ENCODE data around the gene ANK2. TPM values are rescaled to one million over a fixed set of nuclear protein-coding genes. Genes with fewer than 3 reads are reported as not detected.

ANK2 gene
- total RNA-seq, 2 experiments from 2014 or later = 2.7 to 3.0 TPM

DNA sequence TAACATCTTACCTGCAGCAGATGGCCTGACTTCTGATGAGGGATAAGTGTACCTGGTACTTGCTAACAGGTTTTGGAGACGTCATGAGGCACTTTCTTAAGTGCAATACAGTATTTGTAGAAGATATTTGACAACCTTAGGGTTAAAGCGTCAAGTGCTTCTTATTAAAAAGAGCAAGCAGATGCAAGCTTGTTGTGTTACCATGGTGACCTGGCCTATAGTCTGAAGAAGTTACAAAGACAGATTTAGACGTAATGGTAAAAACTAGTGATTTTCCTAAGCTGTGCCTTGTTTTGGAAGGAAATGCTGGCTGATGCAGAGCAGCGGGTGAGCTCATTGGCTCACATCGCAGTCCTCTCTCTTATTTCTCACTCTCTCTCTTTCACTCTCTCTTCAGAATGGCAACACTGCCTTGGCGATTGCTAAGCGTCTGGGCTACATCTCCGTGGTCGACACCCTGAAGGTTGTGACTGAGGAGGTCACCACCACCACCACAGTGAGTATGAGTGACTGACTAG, 243.6 kb downstream of the ANK2 start:
- no peak overlapping the region for H3K4me3 Mint-ChIP-seq
- no peak overlapping the region for H3K27ac Mint-ChIP-seq
- H3K4me1 Mint-ChIP-seq (ENCODE audit: low read depth) = no peaks in the 10 kb centered on the region
- CTCF ChIA-PET = no interaction called here
- peaks cover 12% of the 10 kb centered on the region for H3K27me3 Mint-ChIP-seq (ENCODE audit: low read depth)
- no peaks in the 10 kb centered on the region for H3K9me3 Mint-ChIP-seq
- H3K36me3 Mint-ChIP-seq (ENCODE audit: low read depth) = no peaks in the 10 kb centered on the region
- intact Hi-C loops (cut with micrococcal nuclease) = no loop called here
- DNase-seq = no peak

DNA sequence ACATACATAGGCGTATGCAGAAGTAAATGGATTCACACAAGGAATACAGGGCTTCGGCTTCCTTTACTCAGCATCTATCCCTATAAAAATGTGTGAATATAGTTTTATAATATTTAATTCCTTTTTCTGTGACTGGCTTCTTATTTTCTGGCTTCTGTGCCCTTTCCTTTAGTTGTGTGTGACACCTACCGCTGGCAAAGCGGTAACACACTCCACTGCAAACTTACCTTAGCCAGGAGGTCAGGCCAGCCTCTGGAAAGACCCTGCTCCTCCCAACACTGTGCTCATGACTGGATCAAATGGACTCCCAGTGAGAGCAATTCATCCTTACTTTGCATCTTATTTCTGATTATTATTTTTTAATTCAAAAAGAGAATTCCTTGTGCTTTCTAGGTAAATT, 244.2 kb downstream of the ANK2 start:
- Mint-ChIP-seq H3K4me1 (ENCODE audit: low read depth) (no peaks in the 10 kb centered on the region), H3K4me3 (no peak overlapping the region), H3K27me3 (ENCODE audit: low read depth) (peaks cover 12% of the 10 kb centered on the region), H3K27ac (no peak overlapping the region), H3K36me3 (ENCODE audit: low read depth) (no peaks in the 10 kb centered on the region), H3K9me3 (no peaks in the 10 kb centered on the region)
- no peak for DNase-seq
- intact Hi-C loops (cut with micrococcal nuclease) = no loop called here
- CTCF ChIA-PET = interaction anchor here (1.6 kb wide), 1 partner anchor 15 kb away, joined by 6 read pairs; no protein-coding TSS in a partner anchor

GRCh38 chr4:113294908-113295307, 245.5 kb downstream of the ANK2 start:
- Mint-ChIP-seq H3K4me1 (ENCODE audit: low read depth) (no peaks in the 10 kb centered on the region), H3K27ac (no peak overlapping the region), H3K27me3 (ENCODE audit: low read depth) (peaks cover 12% of the 10 kb centered on the region), H3K4me3 (no peak overlapping the region), H3K9me3 (no peaks in the 10 kb centered on the region), H3K36me3 (ENCODE audit: low read depth) (no peaks in the 10 kb centered on the region)
- intact Hi-C loops (cut with micrococcal nuclease) = loop anchor here (5.0 kb wide), 1 partner anchor 97 kb away; no protein-coding TSS in a partner anchor
- CTCF ChIA-PET = interaction anchor here (1.6 kb wide), 1 partner anchor 17 kb away, joined by 6 read pairs; no protein-coding TSS in a partner anchor
- DNase-seq = no peak

DNA sequence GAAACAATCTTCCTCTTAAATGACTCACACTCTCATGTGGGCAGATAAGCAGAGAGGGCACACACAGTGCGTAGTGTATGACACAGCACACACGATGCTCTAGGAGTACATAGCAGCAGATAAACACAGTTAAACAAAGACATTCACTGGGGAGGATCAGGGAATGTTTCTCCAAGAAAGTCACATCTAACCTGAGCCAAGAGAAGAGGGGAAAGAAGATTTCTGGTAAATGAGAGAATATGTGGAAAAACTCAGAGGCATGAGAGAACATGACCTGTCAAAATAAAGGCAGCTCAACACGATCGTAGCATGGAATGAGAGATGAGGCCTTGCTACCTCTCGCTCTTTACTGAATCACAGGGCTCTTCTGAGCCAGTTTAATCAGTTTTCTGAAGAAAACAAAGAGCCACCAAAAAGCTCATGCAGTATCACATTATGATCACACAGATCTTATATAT, 251.0 kb downstream of the ANK2 start:
- peaks cover 2% of the 10 kb centered on the region for H3K4me1 Mint-ChIP-seq (ENCODE audit: low read depth)
- H3K36me3 Mint-ChIP-seq (ENCODE audit: low read depth) = no peaks in the 10 kb centered on the region
- peaks cover 9% of the 10 kb centered on the region for H3K27me3 Mint-ChIP-seq (ENCODE audit: low read depth)
- intact Hi-C loops (cut with micrococcal nuclease) = no loop called here
- no peaks in the 10 kb centered on the region for H3K9me3 Mint-ChIP-seq
- no peak for DNase-seq
- CTCF ChIA-PET = interaction anchor here (1.2 kb wide), 1 partner anchor 22 kb away, joined by 4 read pairs; no protein-coding TSS in a partner anchor
- H3K4me3 Mint-ChIP-seq = no peak overlapping the region
- H3K27ac Mint-ChIP-seq = no peak overlapping the region

DNA sequence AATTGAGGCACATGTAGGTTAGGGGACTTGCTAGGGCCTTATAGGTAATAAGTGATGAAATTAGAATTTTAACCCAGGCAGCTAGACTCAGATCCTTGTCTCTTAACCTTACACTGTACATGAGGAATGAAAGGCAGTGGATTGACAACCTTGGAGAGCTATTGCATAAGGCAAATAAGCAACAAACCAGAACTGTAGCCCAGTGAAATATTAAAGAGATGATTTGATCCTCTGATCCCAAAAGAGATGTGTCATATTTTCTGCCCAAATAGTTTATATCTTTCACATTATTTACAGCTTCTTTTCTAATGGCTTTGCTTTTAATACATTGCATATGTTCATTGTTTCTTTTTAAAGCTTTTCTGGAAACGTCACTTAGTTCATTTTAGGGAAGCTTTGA, 252.6 kb downstream of the ANK2 start:
- Mint-ChIP-seq H3K27ac (no peak overlapping the region), H3K4me3 (no peak overlapping the region), H3K27me3 (ENCODE audit: low read depth) (peaks cover 5% of the 10 kb centered on the region), H3K9me3 (no peaks in the 10 kb centered on the region), H3K36me3 (ENCODE audit: low read depth) (no peaks in the 10 kb centered on the region), H3K4me1 (ENCODE audit: low read depth) (peaks cover 2% of the 10 kb centered on the region)
- CTCF ChIA-PET = no interaction called here
- intact Hi-C loops (cut with micrococcal nuclease) = no loop called here
- no peak for DNase-seq

GRCh38 chr4:113303315-113303714, 253.9 kb downstream of the ANK2 start:
- Mint-ChIP-seq H3K9me3 (no peaks in the 10 kb centered on the region), H3K27ac (no peak overlapping the region), H3K36me3 (ENCODE audit: low read depth) (no peaks in the 10 kb centered on the region), H3K4me3 (no peak overlapping the region), H3K27me3 (ENCODE audit: low read depth) (peaks cover 5% of the 10 kb centered on the region), H3K4me1 (ENCODE audit: low read depth) (peaks cover 3% of the 10 kb centered on the region)
- intact Hi-C loops (cut with micrococcal nuclease) = no loop called here
- CTCF ChIA-PET = no interaction called here
- no peak for DNase-seq

- no peak for DNase-seq
- CTCF ChIA-PET = no interaction called here
- no peaks in the 10 kb centered on the region for H3K9me3 Mint-ChIP-seq
- H3K27ac Mint-ChIP-seq = no peak overlapping the region
- no peaks in the 10 kb centered on the region for H3K36me3 Mint-ChIP-seq (ENCODE audit: low read depth)
- H3K4me3 Mint-ChIP-seq = no peak overlapping the region
- H3K4me1 Mint-ChIP-seq (ENCODE audit: low read depth) = peaks cover 6% of the 10 kb centered on the region
- intact Hi-C loops (cut with micrococcal nuclease) = no loop called here
- H3K27me3 Mint-ChIP-seq (ENCODE audit: low read depth) = peaks cover 10% of the 10 kb centered on the region
Measured at GRCh38 chr4:113311047-113311446, 261.6 kb downstream of the ANK2 start.

DNA sequence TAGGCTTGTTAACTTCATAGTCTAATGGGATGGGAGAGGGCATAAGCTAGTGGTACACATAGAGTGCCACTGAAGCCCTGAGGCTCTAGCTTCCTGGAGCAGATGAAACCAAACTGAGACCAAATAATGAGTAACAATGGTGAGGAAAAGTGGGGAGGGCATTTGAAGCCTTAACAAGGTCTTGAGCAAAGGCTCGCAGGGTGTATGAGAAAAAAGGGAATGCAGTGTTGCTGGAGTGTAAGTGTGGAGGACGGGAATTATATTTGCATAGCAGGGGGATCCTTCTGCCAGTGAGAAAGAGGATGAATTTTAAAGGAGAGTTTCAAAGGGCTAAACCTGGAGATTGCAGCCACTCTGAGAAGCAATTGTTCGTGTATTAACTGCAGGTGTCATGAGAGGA, 263.1 kb downstream of the ANK2 start:
- no peak for DNase-seq
- H3K27me3 Mint-ChIP-seq (ENCODE audit: low read depth) = peaks cover 10% of the 10 kb centered on the region
- CTCF ChIA-PET = no interaction called here
- no peaks in the 10 kb centered on the region for H3K36me3 Mint-ChIP-seq (ENCODE audit: low read depth)
- peaks cover 12% of the 10 kb centered on the region for H3K4me1 Mint-ChIP-seq (ENCODE audit: low read depth)
- no peaks in the 10 kb centered on the region for H3K9me3 Mint-ChIP-seq
- no peak overlapping the region for H3K4me3 Mint-ChIP-seq
- intact Hi-C loops (cut with micrococcal nuclease) = no loop called here
- H3K27ac Mint-ChIP-seq = no peak overlapping the region

- Mint-ChIP-seq H3K27ac (no peak overlapping the region), H3K36me3 (ENCODE audit: low read depth) (no peaks in the 10 kb centered on the region), H3K9me3 (no peaks in the 10 kb centered on the region), H3K4me3 (no peak overlapping the region), H3K27me3 (ENCODE audit: low read depth) (peaks cover 10% of the 10 kb centered on the region), H3K4me1 (ENCODE audit: low read depth) (peaks cover 8% of the 10 kb centered on the region)
- intact Hi-C loops (cut with micrococcal nuclease) = no loop called here
- no peak for DNase-seq
- CTCF ChIA-PET = no interaction called here
Measured at GRCh38 chr4:113314426-113314825, 265.0 kb downstream of the ANK2 start.

DNA sequence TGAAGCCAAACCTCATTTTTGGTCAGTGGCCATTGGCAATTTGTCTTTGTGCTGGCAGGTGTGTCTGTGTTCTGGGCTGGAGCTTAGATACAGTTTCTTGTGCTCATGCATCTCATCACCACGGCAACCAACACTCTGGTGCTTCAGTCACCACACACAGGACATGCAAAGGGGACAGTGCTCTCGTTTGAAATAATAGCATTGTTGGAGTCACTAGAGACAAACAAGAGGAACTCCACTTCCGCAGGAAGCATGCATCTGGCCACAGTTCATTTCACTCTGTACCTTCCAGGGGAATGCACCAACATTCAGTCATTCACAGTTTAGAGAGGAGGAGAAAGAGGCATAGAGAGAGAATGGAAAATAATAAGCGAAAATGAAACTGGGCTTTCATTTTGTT, 267.4 kb downstream of the ANK2 start:
- Mint-ChIP-seq H3K27ac (no peak overlapping the region), H3K4me3 (no peak overlapping the region), H3K9me3 (no peaks in the 10 kb centered on the region), H3K27me3 (ENCODE audit: low read depth) (peaks cover 5% of the 10 kb centered on the region), H3K36me3 (ENCODE audit: low read depth) (no peaks in the 10 kb centered on the region), H3K4me1 (ENCODE audit: low read depth) (peaks cover 8% of the 10 kb centered on the region)
- DNase-seq = peak; percentile 38
- CTCF ChIA-PET = no interaction called here
- intact Hi-C loops (cut with micrococcal nuclease) = loop anchor here (1.0 kb wide), 1 partner anchor 38 kb away; no protein-coding TSS in a partner anchor

- CTCF ChIA-PET = interaction anchor here (1.0 kb wide), 1 partner anchor 9 kb away, joined by 3 read pairs; no protein-coding TSS in a partner anchor
- H3K4me1 Mint-ChIP-seq (ENCODE audit: low read depth) = peaks cover 8% of the 10 kb centered on the region
- no peak overlapping the region for H3K4me3 Mint-ChIP-seq
- intact Hi-C loops (cut with micrococcal nuclease) = loop anchor here (1.0 kb wide), 1 partner anchor 38 kb away; no protein-coding TSS in a partner anchor
- H3K27me3 Mint-ChIP-seq (ENCODE audit: low read depth) = peaks cover 3% of the 10 kb centered on the region
- DNase-seq = no peak
- H3K36me3 Mint-ChIP-seq (ENCODE audit: low read depth) = no peaks in the 10 kb centered on the region
- no peaks in the 10 kb centered on the region for H3K9me3 Mint-ChIP-seq
- no peak overlapping the region for H3K27ac Mint-ChIP-seq
Measured at GRCh38 chr4:113317523-113317922, 268.1 kb downstream of the ANK2 start.

DNA sequence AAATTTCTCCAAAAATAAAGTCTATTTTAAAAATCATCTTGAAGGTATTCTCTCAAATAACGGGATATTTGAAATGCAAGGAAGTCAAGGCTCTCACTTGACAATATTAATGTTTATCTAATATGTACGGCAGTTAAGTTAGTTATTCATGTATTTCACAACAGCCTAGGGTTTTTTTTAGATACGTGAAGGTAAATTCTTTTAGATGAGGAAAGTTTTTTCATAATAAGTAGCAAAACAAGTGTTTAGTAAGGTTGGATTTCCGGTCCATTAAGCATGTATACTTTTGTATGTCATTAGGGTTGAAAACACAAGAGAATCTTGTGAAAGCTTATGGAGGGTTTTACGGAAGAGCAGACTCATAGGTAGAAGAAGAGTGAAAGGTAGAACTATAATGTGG, 273.3 kb downstream of the ANK2 start:
- Mint-ChIP-seq H3K4me3 (no peak overlapping the region), H3K9me3 (no peaks in the 10 kb centered on the region), H3K36me3 (ENCODE audit: low read depth) (no peaks in the 10 kb centered on the region), H3K27me3 (ENCODE audit: low read depth) (peaks cover 6% of the 10 kb centered on the region), H3K4me1 (ENCODE audit: low read depth) (no peaks in the 10 kb centered on the region), H3K27ac (no peak overlapping the region)
- no peak for DNase-seq
- CTCF ChIA-PET = no interaction called here
- intact Hi-C loops (cut with micrococcal nuclease) = no loop called here

GRCh38 chr4:113325876-113326615, 276.6 kb downstream of the ANK2 start:
- CTCF ChIA-PET = interaction anchor here (0.6 to 0.7 kb wide), 2 partner anchors 8 to 10 kb away, joined by 3 read pairs; no protein-coding TSS in a partner anchor
- intact Hi-C loops (cut with micrococcal nuclease) = loop anchor here (1.0 kb wide), 1 partner anchor 29 kb away; no protein-coding TSS in a partner anchor

More at GRCh38 chr4:113325876-113326615, 276.6 kb downstream of the ANK2 start:
- peaks cover 6% of the 10 kb centered on the region for H3K27me3 Mint-ChIP-seq (ENCODE audit: low read depth)
- peak; percentile 57 for DNase-seq
- no peak overlapping the region for H3K4me3 Mint-ChIP-seq
- H3K9me3 Mint-ChIP-seq = no peaks in the 10 kb centered on the region
- H3K36me3 Mint-ChIP-seq (ENCODE audit: low read depth) = no peaks in the 10 kb centered on the region
- no peaks in the 10 kb centered on the region for H3K4me1 Mint-ChIP-seq (ENCODE audit: low read depth)
- no peak overlapping the region for H3K27ac Mint-ChIP-seq
